GM12878 (cell line): ENCODE data around the gene MRPL23. TPM values are rescaled to one million over a fixed set of nuclear protein-coding genes. Genes with fewer than 3 reads are reported as not detected.

ENCODE experiments used
- ATAC-seq: fragments of 200-7000 bp; cut with Tn5 transposase; 3 replicates; pipeline ENCODE4 v1.9.1; 2020; ENCODE audit warnings: mild to moderate bottlenecking, moderate library complexity
- BruUV-seq: library from RNA; stranded (reverse); fragments of 400-500 nt; replicated peaks from 2 replicates; lab custom pipeline; 2021; lab: Mats Ljungman, UMichigan
- CTCF ChIA-PET: fragments of 300-600 bp; sonication (Branson Sonifier 250); formaldehyde crosslinking; extraction: SDS; loops from one replicate; lab custom pipeline; 2021; ENCODE audit warnings: inconsistent platforms; lab: Yijun Ruan, JAX
- POLR2A ChIA-PET: fragments of 350-600 bp; formaldehyde crosslinking; extraction: SDS; loops from one replicate; lab custom pipeline; 2021; ENCODE audit warnings: inconsistent platforms; lab: Charles Lee
- RAD21 ChIA-PET: fragments of 300-600 bp; sonication (Branson Sonifier 250); formaldehyde crosslinking; loops from one replicate; lab custom pipeline; 2023; ENCODE audit warnings: antibody characterized with exemption; ENCODE audit not compliant: unreplicated experiment; lab: Charles Lee
- SMC1A ChIA-PET: fragments of 300-600 bp; sonication (Branson Sonifier 250); formaldehyde crosslinking; loops from one replicate; lab custom pipeline; 2023; ENCODE audit not compliant: unreplicated experiment, uncharacterized antibody; lab: Charles Lee
- DNase-seq: peaks from one replicate; pipeline ENCODE4 v3.0.0-alpha.2; 2011; ENCODE audit warnings: low read depth, low spot score
- FAIRE-seq: peaks from 3 replicates; lab custom pipeline; 2011; peaks lifted over from hg19 to GRCh38; lab: Jason Lieb, UNC
- H2AFZ ChIP-seq: 2 replicates; pipeline ENCODE4 v1.6.0; 2011; ENCODE audit warnings: low read depth, low read length, control low read depth; ENCODE audit not compliant: control insufficient read depth
- H3K27ac ChIP-seq: 2 replicates; pipeline ENCODE4 v1.5.1; 2011; ENCODE audit warnings: control low read depth; ENCODE audit not compliant: control insufficient read depth, insufficient read depth
- H3K27me3 ChIP-seq, 2 experiments: replicated peaks in 1 of 2; 2 replicates each; pipeline versions ENCODE4 v1.6.0 to v1.6.1; 2011; ENCODE audit warnings: low read length in 1 of 2; ENCODE audit not compliant: control insufficient read depth in 2 of 2, insufficient read depth in 2 of 2
- H3K36me3 ChIP-seq, 2 experiments: 2 replicates each; pipeline ENCODE4 v1.5.1; 2011; ENCODE audit warnings: low read length in 1 of 2; ENCODE audit not compliant: control insufficient read depth in 2 of 2, insufficient read depth in 2 of 2
- H3K4me1 ChIP-seq: 2 replicates; pipeline ENCODE4 v1.6.1; 2011; ENCODE audit warnings: mild to moderate bottlenecking, low read length, moderate library complexity, mixed read lengths; ENCODE audit not compliant: control insufficient read depth, insufficient read depth
- H3K4me2 ChIP-seq: 2 replicates; pipeline ENCODE4 v1.6.0; 2011; ENCODE audit warnings: control low read depth; ENCODE audit not compliant: control insufficient read depth, insufficient read depth
- H3K4me3 ChIP-seq: fragments of 200-600 bp; sonication (generic); 2 replicates; pipeline ENCODE4 v1.5.1; 2016
- H3K79me2 ChIP-seq: 2 replicates; pipeline ENCODE4 v1.6.0; 2011; ENCODE audit warnings: low read length; ENCODE audit not compliant: control insufficient read depth, insufficient read depth
- H3K9ac ChIP-seq: 2 replicates; pipeline ENCODE4 v1.8.0; 2011; ENCODE audit warnings: low read length, control low read depth, mixed read lengths; ENCODE audit not compliant: control insufficient read depth, insufficient read depth
- H3K9me3 ChIP-seq: replicated peaks from 3 replicates; pipeline ENCODE4 v1.5.1; 2011; ENCODE audit warnings: mild to moderate bottlenecking, low read length; ENCODE audit not compliant: control insufficient read depth, insufficient read depth
- H4K20me1 ChIP-seq: 2 replicates; pipeline ENCODE4 v1.6.0; 2011; ENCODE audit not compliant: control insufficient read depth, insufficient read depth
- BCL11A ChIP-seq: IDR thresholded peaks from 2 replicates; pipeline ENCODE4 v1.6.1; 2011; ENCODE audit warnings: low read depth, low read length
- BMI1 ChIP-seq: fragments of 450-650 bp; IDR thresholded peaks from 2 replicates; pipeline ENCODE4 v1.6.1; 2016; ENCODE audit warnings: mild to moderate bottlenecking, moderate library complexity, borderline replicate concordance
- CREM ChIP-seq: IDR thresholded peaks from 2 replicates; pipeline ENCODE4 v1.6.1; 2014; ENCODE audit warnings: antibody characterized with exemption, low read depth
- ESRRA ChIP-seq: IDR thresholded peaks from 2 replicates; pipeline ENCODE4 v1.6.1; 2012; ENCODE audit warnings: mild to moderate bottlenecking, low read length, improper control_type of control experiment
- HDGF ChIP-seq: fragments of 450-650 bp; IDR thresholded peaks from 2 replicates; pipeline ENCODE4 v1.6.1; 2016; ENCODE audit warnings: antibody characterized with exemption
- PAX8 ChIP-seq: fragments of 450-650 bp; IDR thresholded peaks from 2 replicates; pipeline ENCODE4 v1.6.1; 2017; ENCODE audit warnings: mild to moderate bottlenecking, moderate library complexity
- POLR2AphosphoS5 ChIP-seq: IDR thresholded peaks from 2 replicates; pipeline ENCODE4 v1.6.1; 2011; ENCODE audit warnings: mild to moderate bottlenecking, low read length, inconsistent platforms
- ZBTB33 ChIP-seq: fragments of 450-650 bp; IDR thresholded peaks from 2 replicates; pipeline ENCODE4 v1.6.1; 2017; ENCODE audit warnings: mild to moderate bottlenecking
- WGBS: methylation state at CpG from one replicate; pipeline ENCODE4 v1.1.6; 2016; ENCODE audit warnings: low lambda C conversion rate; ENCODE audit not compliant: insufficient replicate concordance, insufficient coverage; ENCODE audit errors: missing lambda C conversion rate; 5-methylcytosine and 5-hydroxymethylcytosine counted together
- in situ Hi-C: fragments of 300-500 bp; cut with MboI; formaldehyde crosslinking; loops from 9 replicates; pipeline ENCODE4 v1.14.3; 2018; ENCODE audit warnings: mixed read lengths
- intact Hi-C: fragments of 100-400 bp; cut with micrococcal nuclease; formaldehyde crosslinking; loops from one replicate; pipeline ENCODE4 v1.14.2; 2022; ENCODE audit not compliant: unreplicated experiment
- polyA plus RNA-seq, 11 experiments: library from polyadenylated mRNA; depleted of rRNA in 4 of 11; unstranded in 6 of 11; stranded (reverse) in 5 of 11; fragments of >200 nt; fragmentation: Nextera tagmentation in 4 of 11; fragmentation: Illumina TruSeq in 1 of 11; extraction: Ambion mirVana in 4 of 11; extraction: Trizol in 1 of 11; gene quantifications; 1 replicate in 1 of 11; 2 replicates in 10 of 11; pipeline versions ENCODE4 v1.2.1 to v1.2.3, GENCODE V29; 2011 to 2016; ENCODE audit warnings: inconsistent platforms in 2 of 11, missing spikeins in 2 of 11, low read depth in 1 of 11
- total RNA-seq, 4 experiments: library from RNA; depleted of rRNA in 3 of 4; stranded (reverse); fragments of >200 nt in 3 of 4; fragmentation: Illumina TruSeq in 1 of 4; extraction: Trizol in 1 of 4; gene quantifications; 2 replicates each; pipeline versions ENCODE4 v1.2.1 to v1.2.3, GENCODE V29; 2013 to 2021

MRPL23 gene
- total and polyA plus RNA-seq, 10 of the 15 experiments (the other 5 are each of a cell fraction or from before 2014, with no cell fraction given): 1.6 to 207 (median 126) TPM

- Histone ChIP-seq H2AFZ (no peak overlapping the region), H3K27ac (no peak overlapping the region), H3K4me1 (no peaks in the 10 kb centered on the region), H3K4me2 (no peak overlapping the region), H3K27me3 (no peaks in the 10 kb centered on the region), H3K79me2 (no peaks in the 10 kb centered on the region), H4K20me1 (no peaks in the 10 kb centered on the region), H3K36me3 (no peaks in the 10 kb centered on the region), H3K4me3 (no peak overlapping the region), H3K9me3 (no peaks in the 10 kb centered on the region; the same call in 2 of the 3 replicates), H3K9ac (no peak overlapping the region)
- FAIRE-seq (no peak), DNase-seq (no peak), ATAC-seq (no peak)
- in situ Hi-C loops: loop anchor here (5.0 kb wide), 1 partner anchor 33 kb away; no protein-coding TSS in a partner anchor
- TF ChIP-seq PAX8 (no peak), ESRRA (no peak), HDGF (peak; percentile 65; the same call in 1 of the 2 replicates), ZBTB33 (no peak), BMI1 (0 out of 2 replicates have a peak, but pooled peaks have one; percentile 17), POLR2AphosphoS5 (peak; percentile 71; the same call in 1 of the 2 replicates), CREM (no peak), BCL11A (no peak)
- ChIA-PET RAD21 (no interaction called here), CTCF (interaction anchor here (1.3 to 2.0 kb wide), 2 partner anchors 21 to 34 kb away, joined by 3 to 10 read pairs; no protein-coding TSS in a partner anchor), SMC1A (no interaction called here), POLR2A (no interaction called here)
- no TSS peak for BruUV-seq
- intact Hi-C loops: loop anchor here (1.0 kb wide), 1 partner anchor 22 kb away; no protein-coding TSS in a partner anchor
- WGBS: 91% methylated on average over 2 of the region's 2 CpGs
Measured at GRCh38 chr11:1915795-1916131, 31.4 kb upstream of the MRPL23 start.
